Right lobe of liver (tissue), 6 donors: ENCODE measurements around the gene MISP. TPM values are rescaled to one million over a fixed set of nuclear protein-coding genes. Genes with fewer than 3 reads are reported as not detected.

Experiments
- ATAC-seq, 4 donors: fragments of 200-7000 bp; cut with Tn5 transposase; one replicate each; pipeline ENCODE4 v1.9.1; 2020; ENCODE audit warnings: mild to moderate bottlenecking in 4 of 4, moderate library complexity in 4 of 4
- DNase-seq, 3 donors: peaks; one replicate each; pipeline ENCODE4 v3.0.0-alpha.2; 2020
- H3K27ac ChIP-seq, 3 donors: fragments of 200-600 bp; one replicate each; pipeline ENCODE4 v1.8.0; 2022
- H3K27me3 ChIP-seq, 2 donors: fragments of 200-600 bp; one replicate each; pipeline ENCODE4 v1.8.0; 2022
- H3K36me3 ChIP-seq, 4 donors: fragments of 200-600 bp; sonication (generic) in 1 of 4; one replicate each; pipeline versions ENCODE4 v1.5.1 to v1.8.0; 2017 to 2022; ENCODE audit warnings: control low read depth in 1 of 4
- H3K4me1 ChIP-seq, 4 donors: fragments of 200-600 bp; sonication (generic) in 1 of 4; one replicate each; pipeline versions ENCODE4 v1.5.1 to v1.8.0; 2017 to 2022; ENCODE audit warnings: control low read depth in 1 of 4
- H3K4me3 ChIP-seq, 3 donors: fragments of 200-600 bp; one replicate each; pipeline ENCODE4 v1.8.0; 2022
- H3K9me3 ChIP-seq, 4 donors: fragments of 200-600 bp; sonication (generic) in 1 of 4; one replicate each; pipeline versions ENCODE4 v1.5.1 to v1.8.0; 2017 to 2022; ENCODE audit warnings: control low read depth in 1 of 4
- POLR2A ChIP-seq: fragments of 450-650 bp; IDR thresholded peaks from one replicate; pipeline ENCODE4 v1.6.1; 2017; ENCODE audit warnings: antibody characterized with exemption, mild to moderate bottlenecking
- WGBS: methylation state at CpG from one replicate; pipeline ENCODE4 v1.1.6; 2018; ENCODE audit warnings: low coverage, low lambda C conversion rate; ENCODE audit not compliant: insufficient coverage; ENCODE audit errors: missing lambda C conversion rate; 5-methylcytosine and 5-hydroxymethylcytosine counted together
- intact Hi-C, 2 donors: fragments of 100-400 bp; cut with DNase I; formaldehyde crosslinking; loops; one replicate each; pipeline versions ENCODE4 v1.11.2 to v1.14.1; 2022
- total RNA-seq, 6 experiments: library from RNA; depleted of rRNA in 2 of 6; stranded (reverse); fragments of >200 nt in 2 of 6; fragmentation: NEBNext Ultra II Directional in 3 of 6; extraction: Animal tissue kit (Norgen Biotek cat#: 25700) in 3 of 6; gene quantifications; one replicate each; pipeline versions ENCODE4 v1.1.0 to v1.2.4, GENCODE V29; 2016 to 2023
- TF ChIP-seq, protein P1 (sequence below), 4 donors: fragments of 200-600 bp in 3 of 4; fragments of 450-650 bp in 1 of 4; IDR thresholded peaks; one replicate each; pipeline versions ENCODE4 v1.5.1 to v1.8.0; 2016 to 2022; ENCODE audit warnings: antibody characterized with exemption in 4 of 4, mild to moderate bottlenecking in 2 of 4
- donor health status: DM: no; HTN: yes; CAD: no.
- donor health status: DM: no; HTN: no; CAD: no.
- donor health status: DM: no; HTN: no; CAD: no.
- donor health status: DM: no; HTN: yes; CAD: no.
- donor health status: DM: no; HTN: yes; CAD: no.

MISP gene
- total RNA-seq, 6 experiments from 2014 or later: 0.09 TPM; not detected in 5

DNA sequence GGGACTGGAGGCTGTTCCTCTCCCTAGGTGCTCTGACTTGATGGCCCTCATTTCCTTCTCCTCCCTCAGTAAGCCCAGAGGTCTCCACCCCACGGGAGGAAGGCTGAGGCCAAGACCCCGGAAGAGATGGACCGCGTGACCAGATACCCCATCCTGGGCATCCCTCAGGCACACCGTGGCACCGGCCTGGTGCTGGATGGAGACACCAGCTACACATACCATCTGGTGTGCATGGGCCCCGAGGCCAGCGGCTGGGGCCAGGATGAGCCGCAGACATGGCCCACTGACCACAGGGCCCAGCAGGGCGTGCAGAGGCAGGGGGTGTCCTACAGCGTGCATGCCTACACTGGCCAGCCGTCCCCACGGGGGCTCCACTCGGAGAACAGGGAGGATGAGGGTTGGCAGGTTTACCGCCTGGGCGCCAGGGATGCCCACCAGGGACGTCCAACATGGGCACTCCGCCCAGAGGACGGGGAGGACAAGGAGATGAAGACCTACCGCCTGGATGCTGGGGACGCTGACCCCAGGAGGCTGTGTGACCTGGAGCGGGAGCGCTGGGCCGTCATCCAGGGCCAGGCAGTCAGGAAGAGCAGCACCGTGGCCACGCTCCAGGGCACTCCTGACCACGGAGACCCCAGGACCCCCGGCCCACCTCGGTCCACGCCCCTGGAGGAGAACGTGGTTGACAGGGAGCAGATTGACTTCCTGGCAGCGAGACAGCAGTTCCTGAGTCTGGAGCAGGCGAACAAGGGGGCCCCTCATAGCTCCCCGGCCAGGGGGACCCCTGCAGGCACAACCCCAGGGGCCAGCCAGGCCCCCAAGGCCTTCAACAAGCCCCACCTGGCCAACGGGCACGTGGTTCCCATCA, 6.1 kb downstream of the MISP start:
- H3K4me3 ChIP-seq: no peak overlapping the region
- TF ChIP-seq POLR2A: no peak
- TF ChIP-seq, protein P1, sequence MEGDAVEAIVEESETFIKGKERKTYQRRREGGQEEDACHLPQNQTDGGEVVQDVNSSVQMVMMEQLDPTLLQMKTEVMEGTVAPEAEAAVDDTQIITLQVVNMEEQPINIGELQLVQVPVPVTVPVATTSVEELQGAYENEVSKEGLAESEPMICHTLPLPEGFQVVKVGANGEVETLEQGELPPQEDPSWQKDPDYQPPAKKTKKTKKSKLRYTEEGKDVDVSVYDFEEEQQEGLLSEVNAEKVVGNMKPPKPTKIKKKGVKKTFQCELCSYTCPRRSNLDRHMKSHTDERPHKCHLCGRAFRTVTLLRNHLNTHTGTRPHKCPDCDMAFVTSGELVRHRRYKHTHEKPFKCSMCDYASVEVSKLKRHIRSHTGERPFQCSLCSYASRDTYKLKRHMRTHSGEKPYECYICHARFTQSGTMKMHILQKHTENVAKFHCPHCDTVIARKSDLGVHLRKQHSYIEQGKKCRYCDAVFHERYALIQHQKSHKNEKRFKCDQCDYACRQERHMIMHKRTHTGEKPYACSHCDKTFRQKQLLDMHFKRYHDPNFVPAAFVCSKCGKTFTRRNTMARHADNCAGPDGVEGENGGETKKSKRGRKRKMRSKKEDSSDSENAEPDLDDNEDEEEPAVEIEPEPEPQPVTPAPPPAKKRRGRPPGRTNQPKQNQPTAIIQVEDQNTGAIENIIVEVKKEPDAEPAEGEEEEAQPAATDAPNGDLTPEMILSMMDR (IDR thresholded peaks at IDR 0.05): no peak
- ATAC-seq (peak in 1 of 4 donors; percentile 26), DNase-seq (no peak)
- H3K36me3 ChIP-seq: no peaks in the 10 kb centered on the region
- intact Hi-C loops: no loop called here
- whole genome bisulfite sequencing: 60% methylated on average over 2 of the region's 36 CpGs
- H3K4me1 ChIP-seq: no peaks in the 10 kb centered on the region
- no peaks in the 10 kb centered on the region for H3K9me3 ChIP-seq
- H3K27me3 ChIP-seq: no peaks in the 10 kb centered on the region
- H3K27ac ChIP-seq: no peak overlapping the region

DNA sequence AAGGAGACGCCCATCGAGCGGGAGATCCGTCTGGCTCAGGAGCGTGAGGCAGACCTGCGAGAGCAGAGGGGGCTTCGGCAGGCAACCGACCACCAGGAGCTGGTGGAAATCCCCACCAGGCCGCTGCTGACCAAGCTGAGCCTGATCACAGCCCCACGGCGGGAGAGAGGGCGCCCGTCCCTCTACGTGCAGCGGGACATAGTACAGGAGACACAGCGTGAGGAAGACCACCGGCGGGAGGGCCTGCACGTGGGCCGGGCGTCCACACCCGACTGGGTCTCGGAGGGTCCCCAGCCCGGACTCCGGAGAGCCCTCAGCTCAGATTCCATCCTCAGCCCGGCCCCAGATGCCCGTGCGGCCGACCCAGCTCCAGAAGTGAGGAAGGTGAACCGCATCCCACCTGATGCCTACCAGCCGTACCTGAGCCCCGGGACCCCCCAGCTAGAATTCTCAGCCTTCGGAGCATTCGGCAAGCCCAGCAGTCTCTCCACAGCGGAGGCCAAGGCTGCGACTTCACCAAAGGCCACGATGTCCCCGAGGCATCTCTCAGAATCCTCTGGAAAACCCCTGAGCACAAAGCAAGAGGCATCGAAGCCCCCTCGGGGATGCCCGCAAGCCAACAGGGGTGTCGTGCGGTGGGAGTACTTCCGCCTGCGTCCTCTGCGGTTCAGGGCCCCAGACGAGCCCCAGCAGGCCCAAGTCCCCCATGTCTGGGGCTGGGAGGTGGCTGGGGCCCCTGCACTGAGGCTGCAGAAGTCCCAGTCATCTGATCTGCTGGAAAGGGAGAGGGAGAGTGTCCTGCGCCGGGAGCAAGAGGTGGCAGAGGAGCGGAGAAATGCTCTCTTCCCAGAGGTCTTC, 7.1 kb downstream of the MISP start:
- H3K9me3 ChIP-seq: no peaks in the 10 kb centered on the region
- WGBS: 86% methylated on average over 7 of the region's 50 CpGs
- no peaks in the 10 kb centered on the region for H3K4me1 ChIP-seq
- ATAC-seq (peak in 1 of 4 donors; percentile 27), DNase-seq (no peak)
- no peak for TF ChIP-seq POLR2A
- TF ChIP-seq, protein P1 (IDR thresholded peaks at IDR 0.05): no peak
- H3K36me3 ChIP-seq: no peaks in the 10 kb centered on the region
- no peak overlapping the region for H3K4me3 ChIP-seq
- intact Hi-C loops: no loop called here
- no peak overlapping the region for H3K27ac ChIP-seq
- no peaks in the 10 kb centered on the region for H3K27me3 ChIP-seq

DNA sequence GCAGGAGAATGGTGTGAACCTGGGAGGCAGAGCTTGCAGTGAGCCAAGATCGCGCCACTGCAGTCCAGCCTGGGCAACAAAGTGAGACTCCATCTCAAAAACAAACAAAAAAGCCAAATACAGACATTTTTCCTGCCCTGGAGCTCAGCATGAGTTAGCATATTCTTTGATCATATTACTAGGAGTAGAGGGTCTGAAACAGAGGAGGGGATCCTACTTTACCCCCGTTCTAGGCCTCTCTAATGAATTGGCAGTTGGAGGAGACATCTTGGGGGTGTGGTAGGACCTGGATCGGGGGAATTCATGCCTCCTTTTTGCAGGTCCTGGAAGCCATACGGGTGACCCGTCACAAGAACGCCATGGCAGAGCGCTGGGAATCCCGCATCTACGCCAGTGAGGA, 12.3 kb downstream of the MISP start:
- H3K36me3 ChIP-seq: no peaks in the 10 kb centered on the region
- H3K4me1 ChIP-seq: no peaks in the 10 kb centered on the region
- whole genome bisulfite sequencing: 93% methylated on average over 3 of the region's 10 CpGs
- H3K4me3 ChIP-seq: no peak overlapping the region
- DNase-seq (no peak), ATAC-seq (no peak)
- TF ChIP-seq, protein P1 (IDR thresholded peaks at IDR 0.05): no peak
- no peak for TF ChIP-seq POLR2A
- no peaks in the 10 kb centered on the region for H3K27me3 ChIP-seq
- intact Hi-C loops: loop anchor here (10.0 kb wide), 2 partner anchors 102 to 222 kb away; partner anchors contain the start of gene WDR18 (in 1 of the 2)
- H3K9me3 ChIP-seq: no peaks in the 10 kb centered on the region
- no peak overlapping the region for H3K27ac ChIP-seq

DNA sequence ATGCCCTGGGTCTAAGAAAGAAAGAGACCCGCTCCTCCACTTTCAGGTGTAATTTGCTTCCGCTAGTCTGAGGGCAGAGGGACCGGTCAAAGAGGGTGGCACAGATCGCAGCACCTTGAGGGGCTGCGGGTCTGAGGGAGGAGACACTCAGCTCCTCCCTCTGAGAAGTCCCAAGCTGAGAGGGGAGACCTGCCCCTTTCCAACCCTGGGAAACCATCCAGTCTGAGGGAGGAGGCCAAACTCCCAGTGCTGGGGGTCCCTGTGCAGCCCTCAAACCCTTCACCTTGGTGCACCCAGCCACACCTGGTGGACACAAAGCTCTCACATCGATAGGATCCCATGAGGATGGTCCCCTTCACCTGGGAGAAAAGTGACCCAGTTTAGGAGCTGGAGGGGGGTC, 13.0 kb downstream of the MISP start:
- Histone ChIP-seq H3K9me3 (no peaks in the 10 kb centered on the region), H3K4me1 (no peaks in the 10 kb centered on the region), H3K27me3 (no peaks in the 10 kb centered on the region), H3K27ac (no peak overlapping the region), H3K4me3 (no peak overlapping the region), H3K36me3 (no peaks in the 10 kb centered on the region)
- intact Hi-C loops: loop anchor here (10.0 kb wide), 2 partner anchors 101 to 221 kb away; partner anchors contain the start of gene WDR18 (in 1 of the 2)
- DNase-seq: no peak
- 84% methylated on average over 2 of the region's 6 CpGs for whole genome bisulfite sequencing
- TF ChIP-seq, protein P1 (IDR thresholded peaks at IDR 0.05): no peak
- no peak for TF ChIP-seq POLR2A
- no peak for ATAC-seq
